ENCODE measurements around the gene CPT1C.

The CPT1C gene

GRCh38 chr19:49655570-49656455 is 35.1 kb upstream of the CPT1C start:
- DNase-seq (no peak), ATAC-seq (replicated peaks) (peak; percentile 59)
- Mint-ChIP-seq H3K27ac (peak overlapping the region; percentile 60 to 84), H3K9me3 (no peaks in the 10 kb centered on the region), H3K27me3 (no peaks in the 10 kb centered on the region), H3K36me3 (ENCODE audit: insufficient read depth) (peaks cover 60% of the 10 kb centered on the region), H3K4me3 (no peak overlapping the region), H3K4me1 (ENCODE audit: low read depth in 2 of 2) (peaks cover 7% of the 10 kb centered on the region in 2 donors)

DNA sequence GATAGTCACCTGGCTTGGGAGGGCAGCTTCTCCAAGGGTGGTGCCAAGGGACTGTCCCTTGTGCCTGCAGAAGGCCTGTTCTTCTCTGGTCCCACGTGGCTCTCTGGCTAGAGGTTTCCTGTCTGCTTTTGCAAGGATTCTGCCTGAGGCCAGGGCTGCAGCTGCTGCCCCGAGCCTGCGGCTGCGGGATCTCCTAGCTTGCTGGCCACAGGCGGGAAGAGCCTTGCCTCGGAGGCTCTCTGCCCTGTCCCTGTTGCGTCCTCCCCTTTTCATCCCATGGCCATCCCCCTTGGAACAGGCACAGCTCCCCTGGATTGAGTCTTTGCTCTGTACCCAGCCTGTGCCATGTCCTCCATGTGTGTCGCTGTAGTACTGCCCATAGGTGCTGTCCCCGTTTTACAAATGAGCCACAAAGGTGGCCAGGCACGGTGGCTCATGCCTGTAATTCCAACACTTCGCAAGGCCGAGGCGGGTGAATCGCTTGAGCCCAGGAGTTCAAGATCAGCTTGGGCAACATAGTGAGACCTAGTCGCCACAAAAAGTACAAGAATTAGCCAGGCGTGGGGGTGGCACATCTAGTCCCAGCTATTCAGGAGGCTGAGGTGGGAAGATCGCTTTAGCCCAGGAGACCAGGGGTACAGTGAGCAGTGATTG is 34.3 kb upstream of the CPT1C start:
- H3K9me3 Mint-ChIP-seq, result no peaks in the 10 kb centered on the region
- ATAC-seq (replicated peaks), result no peak
- no peak overlapping the region for H3K27ac Mint-ChIP-seq
- peaks cover 60% of the 10 kb centered on the region for H3K36me3 Mint-ChIP-seq (ENCODE audit: insufficient read depth)
- no peak for DNase-seq
- peaks cover 7% of the 10 kb centered on the region in 2 donors for H3K4me1 Mint-ChIP-seq (ENCODE audit: low read depth in 2 of 2)
- no peaks in the 10 kb centered on the region for H3K27me3 Mint-ChIP-seq
- H3K4me3 Mint-ChIP-seq, result no peak overlapping the region

DNA sequence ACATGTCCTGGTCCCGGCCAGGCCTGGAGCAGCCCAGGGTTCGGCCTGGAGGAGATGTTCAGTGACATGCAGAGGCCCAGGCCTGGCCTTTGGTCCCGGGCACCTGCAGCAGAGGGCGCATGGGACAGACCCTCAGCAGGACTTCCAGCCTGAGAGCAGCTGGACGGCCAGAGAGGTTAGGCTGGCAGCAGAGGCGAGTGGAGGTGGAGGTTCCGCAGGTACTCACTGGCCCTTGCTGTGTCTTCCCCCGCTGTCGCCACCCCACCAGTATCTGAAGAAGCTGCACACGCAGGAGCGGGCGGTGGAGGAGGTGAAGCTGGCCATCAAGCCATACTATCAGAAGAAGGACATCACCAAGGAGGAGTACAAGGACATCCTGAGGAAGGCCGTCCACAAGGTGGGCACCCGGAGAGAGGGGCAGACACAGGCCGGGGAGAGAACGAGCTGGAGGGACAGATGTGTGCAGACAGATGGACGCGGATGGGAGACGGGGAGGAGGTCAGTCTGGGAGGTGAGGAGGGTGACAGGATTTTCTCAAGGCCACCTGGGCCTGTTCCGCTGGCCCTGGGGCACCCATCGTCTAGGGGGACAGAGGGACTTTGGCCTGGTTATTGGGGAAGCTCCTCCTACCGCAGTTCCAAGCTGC is 33.3 kb upstream of the CPT1C start:
- peaks cover 7 to 13% of the 10 kb centered on the region in 2 donors for H3K4me1 Mint-ChIP-seq (ENCODE audit: low read depth in 2 of 2)
- peaks cover 68% of the 10 kb centered on the region for H3K36me3 Mint-ChIP-seq (ENCODE audit: insufficient read depth)
- no peaks in the 10 kb centered on the region for H3K9me3 Mint-ChIP-seq
- no peaks in the 10 kb centered on the region for H3K27me3 Mint-ChIP-seq
- no peak overlapping the region for H3K4me3 Mint-ChIP-seq
- ATAC-seq (replicated peaks) (no peak), DNase-seq (no peak)
- H3K27ac Mint-ChIP-seq, result peak overlapping the region; percentile 55 to 77

- Mint-ChIP-seq H3K27me3 (no peaks in the 10 kb centered on the region), H3K27ac (peak overlapping the region; percentile 55 to 77), H3K36me3 (ENCODE audit: insufficient read depth) (peaks cover 69% of the 10 kb centered on the region), H3K4me1 (ENCODE audit: low read depth in 2 of 2) (peaks cover 7 to 16% of the 10 kb centered on the region in 2 donors), H3K4me3 (no peak overlapping the region), H3K9me3 (no peaks in the 10 kb centered on the region)
- ATAC-seq (replicated peaks) (no peak), DNase-seq (no peak)
Measured at GRCh38 chr19:49658139-49658517, 32.8 kb upstream of the CPT1C start.

DNA sequence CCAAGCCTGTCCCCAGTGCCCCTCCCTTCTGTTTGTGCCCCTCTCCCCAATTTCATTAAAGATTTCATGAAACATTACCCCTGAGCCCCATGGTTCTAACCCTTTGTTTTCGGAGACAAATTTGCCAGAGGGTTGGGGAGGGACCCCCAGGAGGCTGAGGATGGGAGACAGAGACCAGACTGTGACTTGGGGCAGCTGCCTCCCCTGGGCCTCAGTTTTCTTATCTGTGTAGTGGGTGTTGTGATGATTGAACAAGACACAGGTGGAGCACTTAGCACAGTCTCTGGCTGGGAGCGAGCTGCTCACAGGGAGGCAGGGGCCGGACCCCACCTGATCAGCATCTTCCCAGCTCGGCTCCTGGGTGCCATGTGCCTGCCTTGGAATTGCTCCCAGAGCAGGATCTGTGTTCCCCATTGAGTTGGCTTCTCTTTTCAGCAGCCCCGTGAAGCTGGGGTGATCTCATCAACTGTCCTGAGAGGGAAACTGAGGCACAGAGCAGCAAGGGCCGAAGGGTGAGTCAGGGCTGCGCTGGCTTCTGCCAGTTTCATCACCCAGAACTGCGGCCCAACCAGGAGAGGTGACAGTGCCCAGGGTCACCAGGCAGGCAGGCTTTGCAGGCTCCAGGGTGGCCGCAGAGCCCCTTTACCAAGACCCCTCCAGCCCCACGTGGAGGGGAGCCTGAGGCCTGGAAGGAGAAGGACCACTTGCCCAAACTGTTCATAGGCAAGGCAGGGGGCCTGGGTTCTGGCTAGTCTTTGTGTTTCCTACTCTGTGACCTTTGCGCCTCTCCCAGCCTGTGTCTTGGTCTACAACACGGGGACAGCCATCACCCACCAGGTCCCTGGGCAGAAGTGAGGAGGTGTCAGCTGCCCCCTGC is 32.1 kb upstream of the CPT1C start:
- peaks cover 71% of the 10 kb centered on the region for H3K36me3 Mint-ChIP-seq (ENCODE audit: insufficient read depth)
- no peak for DNase-seq

GRCh38 chr19:49660338-49660961 is 30.5 kb upstream of the CPT1C start:
- Mint-ChIP-seq H3K36me3 (ENCODE audit: insufficient read depth) (peaks cover 74% of the 10 kb centered on the region), H3K4me3 (no peak overlapping the region)

More for the DNA sequence above, 32.1 kb upstream of the CPT1C start:
- ATAC-seq (replicated peaks), result no peak
- Mint-ChIP-seq H3K4me1 (ENCODE audit: low read depth in 2 of 2) (peaks cover 12 to 21% of the 10 kb centered on the region in 2 donors), H3K9me3 (no peaks in the 10 kb centered on the region), H3K4me3 (no peak overlapping the region), H3K27ac (peak overlapping the region in 1 of 2 donors; percentile 80), H3K27me3 (no peaks in the 10 kb centered on the region)

GRCh38 chr19:49662011-49662410 is 28.9 kb upstream of the CPT1C start:
- Mint-ChIP-seq H3K9me3 (no peaks in the 10 kb centered on the region), H3K4me1 (ENCODE audit: low read depth in 2 of 2) (peaks cover 40 to 41% of the 10 kb centered on the region in 2 donors), H3K27me3 (no peaks in the 10 kb centered on the region), H3K27ac (peak overlapping the region; percentile 94 to 97), H3K4me3 (peak overlapping the region in 1 of 2 donors; percentile 98), H3K36me3 (ENCODE audit: insufficient read depth) (peaks cover 71% of the 10 kb centered on the region)
- ATAC-seq (replicated peaks) (no peak), DNase-seq (no peak)

More at GRCh38 chr19:49660338-49660961, 30.5 kb upstream of the CPT1C start:
- no peak for DNase-seq
- ATAC-seq (replicated peaks), result no peak
- H3K9me3 Mint-ChIP-seq, result no peaks in the 10 kb centered on the region
- H3K27me3 Mint-ChIP-seq, result no peaks in the 10 kb centered on the region
- H3K4me1 Mint-ChIP-seq (ENCODE audit: low read depth in 2 of 2), result peaks cover 25 to 34% of the 10 kb centered on the region in 2 donors
- H3K27ac Mint-ChIP-seq, result peak overlapping the region; percentile 28 to 80

DNA sequence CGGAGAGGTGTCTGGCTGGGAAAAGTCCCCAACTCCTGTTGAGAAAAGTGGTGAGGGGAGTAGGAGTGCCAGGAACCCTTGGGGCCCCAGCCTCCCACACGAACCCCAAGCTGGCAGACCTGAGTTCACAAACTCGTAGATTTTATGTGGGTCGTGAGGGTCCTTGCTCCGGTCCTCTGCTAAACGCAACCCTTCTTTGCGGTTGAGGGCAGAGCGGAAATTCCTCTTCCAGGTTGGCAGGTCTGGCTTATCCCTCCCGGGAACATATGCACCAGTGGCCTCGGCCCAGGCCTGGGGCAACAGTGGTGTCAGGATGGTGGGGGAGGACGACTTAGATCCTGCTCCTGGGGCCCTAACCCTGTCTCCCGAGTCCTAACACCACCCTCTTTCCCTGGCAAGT is 27.7 kb upstream of the CPT1C start:
- Mint-ChIP-seq H3K9me3 (no peaks in the 10 kb centered on the region), H3K4me1 (ENCODE audit: low read depth in 2 of 2) (peaks cover 39 to 45% of the 10 kb centered on the region in 2 donors)
- ATAC-seq (replicated peaks), result no peak

DNA sequence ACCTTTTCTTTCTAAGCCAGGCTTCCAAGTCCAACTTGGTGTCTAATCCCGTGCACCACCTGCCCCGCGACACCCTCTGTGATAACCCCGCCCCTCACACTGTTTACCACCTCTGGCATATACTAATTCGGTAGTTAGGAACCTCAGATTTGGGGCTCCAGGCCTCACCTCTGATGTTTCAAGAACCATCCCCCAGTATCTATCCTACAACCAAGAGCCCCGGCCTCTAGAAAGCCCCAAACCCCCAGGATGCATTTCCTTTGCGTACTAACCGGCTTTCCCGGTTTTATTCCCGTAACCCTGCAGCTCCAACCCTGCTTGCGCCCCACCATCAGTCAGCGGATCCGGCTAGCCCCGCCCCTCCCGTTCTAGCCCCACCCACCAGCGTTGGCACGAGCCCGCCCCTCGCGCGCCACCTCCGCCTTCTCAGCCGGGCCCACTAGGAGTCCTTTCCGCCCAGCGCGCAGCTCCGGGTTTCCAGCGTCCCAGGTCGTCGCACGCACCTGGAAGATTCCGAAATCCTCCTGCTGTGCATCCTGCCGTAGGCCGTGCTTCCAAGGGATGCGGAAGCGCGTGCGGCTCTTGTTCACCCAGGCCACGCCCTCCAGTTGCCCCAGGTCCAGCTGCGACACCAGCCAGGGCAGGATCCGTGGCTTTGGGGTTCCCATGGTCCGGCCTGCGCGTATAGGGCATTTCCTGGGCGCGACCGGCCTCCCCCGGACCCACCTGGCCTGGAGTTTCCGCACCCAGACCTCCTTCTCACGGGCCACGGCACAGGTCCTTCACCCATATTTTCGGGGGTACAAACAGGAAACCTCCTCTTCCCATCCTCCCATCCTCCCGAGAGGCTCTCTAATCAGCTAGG is 26.5 kb upstream of the CPT1C start:
- H3K36me3 Mint-ChIP-seq (ENCODE audit: insufficient read depth), result peaks cover 58% of the 10 kb centered on the region
- H3K4me1 Mint-ChIP-seq (ENCODE audit: low read depth in 2 of 2), result peaks cover 39 to 42% of the 10 kb centered on the region in 2 donors
- DNase-seq, result peak; percentile 80 to 86 (median 82)

More for the DNA sequence above, 27.7 kb upstream of the CPT1C start:
- Mint-ChIP-seq H3K36me3 (ENCODE audit: insufficient read depth) (peaks cover 64% of the 10 kb centered on the region), H3K27me3 (no peaks in the 10 kb centered on the region), H3K27ac (peak overlapping the region; percentile 94 to 97), H3K4me3 (peak overlapping the region; percentile 98 to 100)
- DNase-seq, result no peak

DNA sequence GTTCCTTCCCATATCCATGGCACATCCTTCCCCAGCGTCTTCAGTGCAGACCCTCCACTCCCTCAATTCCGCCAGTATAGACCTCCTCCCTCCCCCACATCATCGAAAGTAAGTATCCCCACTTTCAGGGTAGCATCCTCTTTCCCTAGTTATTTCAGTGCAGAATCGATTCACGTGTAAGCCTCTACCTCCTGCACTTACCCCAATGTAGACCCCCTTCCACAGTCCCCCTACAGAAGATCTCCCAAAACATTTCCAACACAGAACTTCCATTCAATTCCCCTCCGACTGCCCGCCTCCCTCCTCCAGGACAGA is 25.9 kb upstream of the CPT1C start:
- Mint-ChIP-seq H3K27ac (peak overlapping the region; percentile 94 to 97), H3K9me3 (no peaks in the 10 kb centered on the region), H3K36me3 (ENCODE audit: insufficient read depth) (peaks cover 52% of the 10 kb centered on the region), H3K4me3 (peak overlapping the region; percentile 98 to 100), H3K4me1 (ENCODE audit: low read depth in 2 of 2) (peaks cover 39 to 42% of the 10 kb centered on the region in 2 donors), H3K27me3 (no peaks in the 10 kb centered on the region)
- DNase-seq (peak in 1 of 3 experiments; percentile 38), ATAC-seq (replicated peaks) (no peak)

More for the DNA sequence above, 26.5 kb upstream of the CPT1C start:
- H3K27ac Mint-ChIP-seq, result peak overlapping the region; percentile 94 to 97
- ATAC-seq (replicated peaks), result peak; percentile 66
- H3K9me3 Mint-ChIP-seq, result no peaks in the 10 kb centered on the region
- peak overlapping the region; percentile 98 to 100 for H3K4me3 Mint-ChIP-seq
- no peaks in the 10 kb centered on the region for H3K27me3 Mint-ChIP-seq

GRCh38 chr19:49665351-49666119 is 25.4 kb upstream of the CPT1C start, which contains the start of the genes BCL2L12 and IRF3:
BCL2L12 (plus strand) TSS chr19:49665933; CDS start chr19:49666693, 760 bp downstream.
IRF3 (minus strand) TSS chr19:49665857; CDS start chr19:49664838, 1,019 bp downstream.
- no peaks in the 10 kb centered on the region for H3K27me3 Mint-ChIP-seq
- no peaks in the 10 kb centered on the region for H3K9me3 Mint-ChIP-seq
- peak within 1 kb of the TSS; percentile 94 to 97 for H3K27ac Mint-ChIP-seq
- DNase-seq (peak; percentile 100), ATAC-seq (replicated peaks) (peak; percentile 82)
- peak within 1 kb of the TSS; percentile 98 to 100 for H3K4me3 Mint-ChIP-seq
- peaks cover 38 to 39% of the 10 kb centered on the region in 2 donors for H3K4me1 Mint-ChIP-seq (ENCODE audit: low read depth in 2 of 2)
- peaks cover 47% of the 10 kb centered on the region for H3K36me3 Mint-ChIP-seq (ENCODE audit: insufficient read depth)

Measured in effector memory CD8-positive, alpha-beta T cell (primary cell).